DND-41 (cell line): Measurements from ENCODE around the gene SNX32.
"Not testable (repeated sequence)": the region's sequence is repeated elsewhere in the genome, so short reads cannot be mapped to it uniquely, and the experiment has no call there.

Source experiments
- CTCF ChIP-seq: IDR thresholded peaks from 2 replicates; pipeline ENCODE4 v1.5.1; 2012; ENCODE audit warnings: borderline replicate concordance, low read length, moderate library complexity, mild to moderate bottlenecking; ENCODE audit not compliant: poor library complexity, severe bottlenecking; ENCODE audit errors: extremely low read depth
- EZH2 ChIP-seq: IDR thresholded peaks from 3 replicates; pipeline ENCODE4 v1.6.1; 2012; ENCODE audit warnings: borderline replicate concordance, low read depth, mild to moderate bottlenecking, moderate library complexity, low read length, inconsistent platforms; ENCODE audit not compliant: severe bottlenecking

- not testable (repeated sequence) for TF ChIP-seq CTCF, EZH2
Observed at GRCh38 chr11:65848693-65849092, 14.9 kb downstream of the SNX32 start.
